Thyroid gland (tissue), 4 donors: Measurements from ENCODE around the gene ATXN7L1.

Experiments
- CTCF ChIP-seq, 6 experiments: fragments of 200-600 bp in 3 of 6; fragments of 450-650 bp in 3 of 6; sonication (generic) in 3 of 6; IDR thresholded peaks; one replicate each; pipeline ENCODE4 v1.5.1; 2016 to 2019; ENCODE audit warnings: antibody characterized with exemption in 6 of 6, mild to moderate bottlenecking in 2 of 6, inconsistent platforms in 1 of 6, moderate library complexity in 1 of 6
- POLR2A ChIP-seq, 2 donors: fragments of 450-650 bp; IDR thresholded peaks; one replicate each; pipeline ENCODE4 v1.6.1; 2017; ENCODE audit warnings: antibody characterized with exemption in 2 of 2, mild to moderate bottlenecking in 2 of 2, moderate library complexity in 1 of 2

GRCh38 chr7:105578496-105578895 is 297.9 kb downstream of the ATXN7L1 start:
- TF ChIP-seq CTCF (IDR thresholded peaks at IDR 0.05) (no peak), POLR2A (IDR thresholded peaks at IDR 0.05) (no peak)
